Measurements from ENCODE around the gene C12orf57. TPM values are rescaled to one million over a fixed set of nuclear protein-coding genes. Genes with fewer than 3 reads are reported as not detected.

C12orf57 gene
- polyA plus RNA-seq, 2 of the 4 experiments (the other 2 are of a cell fraction) = 261 to 466 TPM

GRCh38 chr12:6899837-6900519, 43.8 kb upstream of the C12orf57 start:
- POLR2A ChIA-PET = no interaction called here

GRCh38 chr12:6902448-6902847, 41.4 kb upstream of the C12orf57 start:
- DNase-seq (ENCODE audit: low read depth in 1 of 2, low spot score in 1 of 2) (no peak), FAIRE-seq (no peak), ATAC-seq (no peak)
- Histone ChIP-seq H3K27ac (no peak overlapping the region), H3K4me2 (no peak overlapping the region), H3K9me3 (no peaks in the 10 kb centered on the region), H3K4me1 (peaks cover 11% of the 10 kb centered on the region; the same call in 2 of the 3 replicates), H3K4me3 (no peak overlapping the region)
- POLR2A ChIA-PET = interaction anchor here (2.5 kb wide), 1 partner anchor 11 kb away, joined by 10 read pairs; no protein-coding TSS in a partner anchor
- CTCF ChIA-PET = interaction anchor here (0.7 to 22.2 kb wide), 6 partner anchors 9 to 35 kb away, joined by 3 to 232 read pairs (median 35); partner anchors contain the start of genes SPSB2 and TPI1
- 78% methylated on average over 4 of the region's 4 CpGs for WGBS (ENCODE audit: missing lambda C conversion rate)
- no peak for TF ChIP-seq RAD21 (conservative IDR thresholded peaks at IDR 0.05 in 1 of 2, IDR thresholded peaks at IDR 0.05 in 1 of 2)
- no peak for TF ChIP-seq CEBPB (IDR thresholded peaks at IDR 0.05)

More at GRCh38 chr12:6899837-6900519, 43.8 kb upstream of the C12orf57 start:
- no peak overlapping the region for H3K27ac ChIP-seq
- TF ChIP-seq BHLHE40 (IDR thresholded peaks at IDR 0.05; ENCODE audit: low read depth, low read length) (no peak), CBX2 (IDR thresholded peaks at IDR 0.05; ENCODE audit: borderline replicate concordance, low read depth) (no peak), REST (IDR thresholded peaks at IDR 0.05) (no peak), EP300 (IDR thresholded peaks at IDR 0.05) (no peak), RFX5 (IDR thresholded peaks at IDR 0.05) (no peak), MYC (IDR thresholded peaks at IDR 0.05; ENCODE audit: borderline replicate concordance, low read length) (no peak), KDM5A (IDR thresholded peaks at IDR 0.05) (no peak), ATOH8 (CRISPR knock-in tag; IDR thresholded peaks at IDR 0.05; ENCODE audit: low read depth) (no peak), HES2 (IDR thresholded peaks at IDR 0.05) (no peak), ESRRA (IDR thresholded peaks at IDR 0.05; ENCODE audit: borderline replicate concordance, low read length) (no peak), MAFK (IDR thresholded peaks at IDR 0.05; ENCODE audit: partially characterized antibody) (no peak)
- CTCF ChIA-PET = interaction anchor here (1.0 to 22.2 kb wide), 9 partner anchors 8 to 148 kb away, joined by 3 to 232 read pairs (median 6); partner anchors contain the start of genes MLF2, SPSB2 and TPI1
- H3K9me3 ChIP-seq = no peaks in the 10 kb centered on the region
- ATAC-seq = no peak
- peak in 1 of 2 experiments; percentile 62 for DNase-seq (ENCODE audit: low read depth in 1 of 2, low spot score in 1 of 2)
- peaks cover 5% of the 10 kb centered on the region; the same call in 2 of the 3 replicates for H3K4me1 ChIP-seq
- no peak overlapping the region for H3K4me3 ChIP-seq
- H3K4me2 ChIP-seq = no peak overlapping the region
- no peak for FAIRE-seq
- 74% methylated on average over 10 of the region's 10 CpGs for WGBS (ENCODE audit: missing lambda C conversion rate)

GRCh38 chr12:6903722-6904121, 40.1 kb upstream of the C12orf57 start:
- 93% methylated on average over 1 of the region's 1 CpG for WGBS (ENCODE audit: missing lambda C conversion rate)
- no peak for DNase-seq (ENCODE audit: low read depth in 1 of 2, low spot score in 1 of 2)
- CTCF ChIA-PET = interaction anchor here (1.1 to 22.2 kb wide), 5 partner anchors 9 to 34 kb away, joined by 3 to 232 read pairs (median 65); partner anchors contain the start of genes SPSB2 and TPI1
- no peak overlapping the region for H3K4me3 ChIP-seq
- TF ChIP-seq ZC3H11A (IDR thresholded peaks at IDR 0.05) = no peak
- no peak for TF ChIP-seq KDM1A (IDR thresholded peaks at IDR 0.05; ENCODE audit: low read depth)
- TF ChIP-seq JUNB (IDR thresholded peaks at IDR 0.05) = no peak
- TF ChIP-seq RNF2 (IDR thresholded peaks at IDR 0.05; ENCODE audit: borderline replicate concordance, low read depth) = no peak
- TF ChIP-seq HOXB5 (CRISPR knock-in tag; IDR thresholded peaks at IDR 0.05) = no peak
- no peak for TF ChIP-seq RAD21 (conservative IDR thresholded peaks at IDR 0.05 in 1 of 2, IDR thresholded peaks at IDR 0.05 in 1 of 2)
- no peak for TF ChIP-seq HDAC2 (IDR thresholded peaks at IDR 0.05)
- peaks cover 11% of the 10 kb centered on the region; the same call in 2 of the 3 replicates for H3K4me1 ChIP-seq
- no peak for FAIRE-seq
- POLR2A ChIA-PET = interaction anchor here (2.5 kb wide), 1 partner anchor 13 kb away, joined by 10 read pairs; no protein-coding TSS in a partner anchor
- no peaks in the 10 kb centered on the region for H3K9me3 ChIP-seq
- H3K4me2 ChIP-seq = peak overlapping the region; percentile 95
- ATAC-seq = no peak
- peak overlapping the region in 1 of 2 experiments; percentile 91; a peak in 3 of 6 replicates for H3K27ac ChIP-seq

Measured in A549 (cell line).